Glutamatergic neuron (in vitro differentiated cells): ENCODE measurements around the gene ARHGAP28. TPM values are rescaled to one million over a fixed set of nuclear protein-coding genes. Genes with fewer than 3 reads are reported as not detected.
A peak's percentile ranks its signal among the peaks of the same experiment; 100 is the strongest.

ENCODE experiments used
- DNase-seq: peaks from one replicate; pipeline ENCODE4 v3.0.0; 2022
- H3K27ac Mint-ChIP-seq: one replicate; pipeline ENCODE4 v1.8.0; 2020; ENCODE audit warnings: mild to moderate bottlenecking, mixed read lengths, inconsistent platforms; ENCODE audit not compliant: unreplicated experiment
- H3K27me3 Mint-ChIP-seq: one replicate; pipeline ENCODE4 v1.8.0; 2020; ENCODE audit warnings: mild to moderate bottlenecking, moderate library complexity, mixed read lengths, inconsistent platforms; ENCODE audit not compliant: unreplicated experiment
- H3K36me3 Mint-ChIP-seq: one replicate; pipeline ENCODE4 v1.8.0; 2020; ENCODE audit warnings: mild to moderate bottlenecking, mixed read lengths, inconsistent platforms; ENCODE audit not compliant: unreplicated experiment
- H3K4me1 Mint-ChIP-seq: one replicate; pipeline ENCODE4 v1.8.0; 2020; ENCODE audit warnings: mild to moderate bottlenecking, low read depth, mixed read lengths, inconsistent platforms; ENCODE audit not compliant: unreplicated experiment
- H3K4me3 Mint-ChIP-seq: one replicate; pipeline ENCODE4 v1.8.0; 2020; ENCODE audit warnings: mild to moderate bottlenecking, mixed read lengths, inconsistent platforms; ENCODE audit not compliant: unreplicated experiment
- H3K9me3 Mint-ChIP-seq: one replicate; pipeline ENCODE4 v1.8.0; 2020; ENCODE audit warnings: mild to moderate bottlenecking, moderate library complexity, mixed read lengths, inconsistent platforms; ENCODE audit not compliant: unreplicated experiment
- CTCF ChIP-seq: fragments of 200-600 bp; sonication (generic); IDR thresholded peaks from one replicate; pipeline ENCODE4 v1.5.0; 2021; ENCODE audit not compliant: partially characterized antibody, unreplicated experiment
- total RNA-seq: library from RNA; stranded (reverse); fragmentation: NEBNext Ultra II Directional; extraction: Animal tissue kit (Norgen Biotek cat#: 25700); gene quantifications from one replicate; pipeline ENCODE4 v1.2.1, GENCODE V29; 2021; ENCODE audit not compliant: unreplicated experiment

Gene ARHGAP28
- total RNA-seq, 1 donor from 2014 or later = 36.8 TPM

- DNase-seq = no peak
- TF ChIP-seq CTCF = no peak
- no peaks in the 10 kb centered on the region for H3K9me3 Mint-ChIP-seq
- H3K36me3 Mint-ChIP-seq = no peaks in the 10 kb centered on the region
- peaks cover 21% of the 10 kb centered on the region for H3K4me1 Mint-ChIP-seq
- H3K4me3 Mint-ChIP-seq = no peak overlapping the region
- H3K27ac Mint-ChIP-seq = no peak overlapping the region
- no peaks in the 10 kb centered on the region for H3K27me3 Mint-ChIP-seq
Measured at GRCh38 chr18:6881034-6881820, 151.7 kb downstream of the ARHGAP28 start.

- H3K27ac Mint-ChIP-seq = no peak overlapping the region
- TF ChIP-seq CTCF = no peak
- H3K27me3 Mint-ChIP-seq = no peaks in the 10 kb centered on the region
- H3K4me3 Mint-ChIP-seq = no peak overlapping the region
- DNase-seq = no peak
- H3K9me3 Mint-ChIP-seq = no peaks in the 10 kb centered on the region
- peaks cover 21% of the 10 kb centered on the region for H3K4me1 Mint-ChIP-seq
- no peaks in the 10 kb centered on the region for H3K36me3 Mint-ChIP-seq
Measured at GRCh38 chr18:6882401-6882800, 152.9 kb downstream of the ARHGAP28 start.

GRCh38 chr18:6885006-6885481, 155.5 kb downstream of the ARHGAP28 start:
- Mint-ChIP-seq H3K9me3 (no peaks in the 10 kb centered on the region), H3K27ac (no peak overlapping the region), H3K4me3 (no peak overlapping the region), H3K36me3 (no peaks in the 10 kb centered on the region), H3K27me3 (no peaks in the 10 kb centered on the region), H3K4me1 (peaks cover 14% of the 10 kb centered on the region)
- no peak for DNase-seq
- no peak for TF ChIP-seq CTCF

- no peaks in the 10 kb centered on the region for H3K27me3 Mint-ChIP-seq
- H3K4me3 Mint-ChIP-seq = no peak overlapping the region
- H3K9me3 Mint-ChIP-seq = no peaks in the 10 kb centered on the region
- peak; percentile 48 for DNase-seq
- peak; percentile 80 for TF ChIP-seq CTCF
- H3K4me1 Mint-ChIP-seq = peaks cover 3% of the 10 kb centered on the region
- H3K27ac Mint-ChIP-seq = no peak overlapping the region
- no peaks in the 10 kb centered on the region for H3K36me3 Mint-ChIP-seq
Measured at GRCh38 chr18:6885992-6886796, 156.7 kb downstream of the ARHGAP28 start.
